H1 (cell line): ENCODE data around the gene LAPTM4A. TPM values are rescaled to one million over a fixed set of nuclear protein-coding genes. Genes with fewer than 3 reads are reported as not detected.

Experiments used
- CTCF ChIA-PET: fragments of 300-600 bp; sonication (Branson Sonifier 250); formaldehyde crosslinking; loops from one replicate; lab custom pipeline; 2021; ENCODE audit not compliant: partially characterized antibody; lab: Charles Lee
- POLR2A ChIA-PET: fragments of 300-600 bp; sonication (Branson Sonifier 250); formaldehyde crosslinking; loops from one replicate; lab custom pipeline; 2021; ENCODE audit warnings: inconsistent platforms; ENCODE audit not compliant: partially characterized antibody; lab: Charles Lee
- DNase-seq, 2 experiments: peaks; one replicate each; pipeline versions ENCODE4 v3.0.0 to v3.0.0-alpha.2; 2010 to 2022; ENCODE audit warnings: low spot score in 2 of 2, low read depth in 1 of 2, mixed read lengths in 1 of 2
- FAIRE-seq: peaks from 2 replicates; lab custom pipeline; 2011; peaks lifted over from hg19 to GRCh38; lab: Jason Lieb, UNC
- H2AFZ ChIP-seq: 2 replicates; pipeline ENCODE4 v1.8.1; 2012; ENCODE audit warnings: low read length, inconsistent platforms
- H2AK5ac ChIP-seq: 2 replicates; pipeline ENCODE4 v1.6.1; 2013; ENCODE audit warnings: low read depth, low read length
- H2BK120ac ChIP-seq: replicated peaks from 2 replicates; pipeline ENCODE3; 2013; ENCODE audit warnings: low read depth, low read length, inconsistent platforms
- H2BK12ac ChIP-seq: 2 replicates; pipeline ENCODE4 v1.6.1; 2013; ENCODE audit warnings: low read depth, low read length
- H2BK15ac ChIP-seq: 2 replicates; pipeline ENCODE4 v1.6.1; 2013; ENCODE audit warnings: low read length
- H2BK20ac ChIP-seq: 2 replicates; pipeline ENCODE4 v1.6.1; 2013; ENCODE audit warnings: low read length
- H2BK5ac ChIP-seq: 2 replicates; pipeline ENCODE4 v1.6.1; 2013; ENCODE audit warnings: low read depth, low read length
- H3K14ac ChIP-seq: 2 replicates; pipeline ENCODE4 v1.6.1; 2013; ENCODE audit warnings: inconsistent platforms; ENCODE audit not compliant: insufficient read length
- H3K18ac ChIP-seq: 2 replicates; pipeline ENCODE4 v1.6.1; 2013; ENCODE audit warnings: low read length; ENCODE audit errors: extremely low read depth
- H3K23ac ChIP-seq: 2 replicates; pipeline ENCODE4 v1.6.1; 2013; ENCODE audit warnings: inconsistent platforms; ENCODE audit not compliant: insufficient read length
- H3K23me2 ChIP-seq: 2 replicates; pipeline ENCODE4 v1.6.1; 2013; ENCODE audit warnings: low read depth, low read length
- H3K27ac ChIP-seq: 2 replicates; pipeline ENCODE4 v1.6.1; 2011; ENCODE audit warnings: low read depth, low read length, inconsistent platforms
- H3K27me3 ChIP-seq, 4 experiments: replicated peaks in 1 of 4; 1 replicate in 1 of 4; 2 replicates in 3 of 4; pipeline versions ENCODE4 v1.6.1 to v1.8.1; 2011 to 2013; ENCODE audit warnings: low read length in 3 of 4, mild to moderate bottlenecking in 3 of 4, inconsistent platforms in 2 of 4, mixed read lengths in 2 of 4, moderate library complexity in 1 of 4; ENCODE audit not compliant: control insufficient read depth in 3 of 4, insufficient read depth in 3 of 4; ENCODE audit errors: extremely low read depth in 1 of 4
- H3K36me3 ChIP-seq, 4 experiments: 2 replicates each; pipeline versions ENCODE4 v1.6.1 to v1.8.1; 2011 to 2013; ENCODE audit warnings: mild to moderate bottlenecking in 4 of 4, low read length in 3 of 4, moderate library complexity in 2 of 4, control low read depth in 1 of 4, inconsistent platforms in 1 of 4; ENCODE audit not compliant: insufficient read depth in 4 of 4, control insufficient read depth in 2 of 4
- H3K4ac ChIP-seq: replicated peaks from 2 replicates; pipeline ENCODE3; 2013; ENCODE audit warnings: low read length, low read depth, mixed read lengths, inconsistent platforms; ENCODE audit not compliant: insufficient read length
- H3K4me1 ChIP-seq, 4 experiments: replicated peaks in 1 of 4; 1 replicate in 1 of 4; 2 replicates in 3 of 4; pipeline versions ENCODE4 v1.6.1 to v1.8.1; 2011 to 2013; ENCODE audit warnings: low read length in 3 of 4, inconsistent platforms in 2 of 4, mixed read lengths in 1 of 4; ENCODE audit not compliant: insufficient read depth in 4 of 4, control insufficient read depth in 3 of 4
- H3K4me2 ChIP-seq, 2 experiments: 2 replicates each; pipeline versions ENCODE4 v1.6.1 to v1.8.1; 2011 to 2013; ENCODE audit warnings: low read depth in 2 of 2, low read length in 2 of 2, control low read depth in 1 of 2, inconsistent platforms in 1 of 2, mild to moderate bottlenecking in 1 of 2; ENCODE audit not compliant: insufficient read depth in 1 of 2
- H3K4me3 ChIP-seq, 4 experiments: fragments of 200-600, 300-600 bp in 1 of 4; sonication (generic), shearing (Covaris generic), sonication (Bioruptor Twin) in 1 of 4; 2 replicates each; pipeline versions ENCODE4 v1.5.1 to v1.8.1; 2011 to 2016; ENCODE audit warnings: low read length in 4 of 4, low read depth in 3 of 4, control low read depth in 2 of 4, inconsistent platforms in 2 of 4, mild to moderate bottlenecking in 2 of 4, mixed read lengths in 1 of 4, moderate library complexity in 1 of 4; ENCODE audit not compliant: insufficient read depth in 2 of 4; ENCODE audit errors: extremely low read depth in 1 of 4
- H3K56ac ChIP-seq: replicated peaks from 2 replicates; pipeline ENCODE3; 2013; ENCODE audit warnings: low read depth, mild to moderate bottlenecking, mixed read lengths, low read length, inconsistent platforms; ENCODE audit not compliant: insufficient read length
- H3K79me1 ChIP-seq: 2 replicates; pipeline ENCODE4 v1.6.1; 2013; ENCODE audit warnings: low read depth, low read length, control low read depth
- H3K79me2 ChIP-seq, 2 experiments: 2 replicates each; pipeline versions ENCODE4 v1.6.1 to v1.8.1; 2012 to 2013; ENCODE audit warnings: low read length in 2 of 2, mild to moderate bottlenecking in 2 of 2, inconsistent platforms in 1 of 2; ENCODE audit not compliant: insufficient read depth in 2 of 2, control insufficient read depth in 1 of 2
- H3K9ac ChIP-seq, 4 experiments: replicated peaks in 1 of 4; 1 replicate in 1 of 4; 2 replicates in 3 of 4; pipeline versions ENCODE4 v1.6.1 to v1.8.1; 2011 to 2013; ENCODE audit warnings: low read depth in 3 of 4, low read length in 3 of 4, control low read depth in 2 of 4, mild to moderate bottlenecking in 2 of 4, moderate library complexity in 2 of 4, inconsistent platforms in 1 of 4; ENCODE audit errors: extremely low read depth in 1 of 4
- H3K9me3 ChIP-seq, 2 experiments: 2 replicates each; pipeline versions ENCODE4 v1.6.1 to v1.8.1; 2012 to 2013; ENCODE audit warnings: mild to moderate bottlenecking in 2 of 2, moderate library complexity in 2 of 2, control low read depth in 1 of 2, inconsistent platforms in 1 of 2, low read depth in 1 of 2, low read length in 1 of 2, mixed read lengths in 1 of 2; ENCODE audit not compliant: insufficient read depth in 2 of 2
- H4K20me1 ChIP-seq, 2 experiments: replicated peaks in 1 of 2; 2 replicates each; pipeline versions ENCODE3 to v1.8.1; 2011 to 2013; ENCODE audit warnings: inconsistent platforms in 2 of 2, low read length in 2 of 2, mild to moderate bottlenecking in 1 of 2; ENCODE audit not compliant: insufficient read depth in 2 of 2, control insufficient read depth in 1 of 2
- H4K5ac ChIP-seq: 2 replicates; pipeline ENCODE4 v1.6.1; 2013; ENCODE audit warnings: low read length, low read depth, mixed read lengths, inconsistent platforms; ENCODE audit not compliant: insufficient read length
- H4K8ac ChIP-seq: 2 replicates; pipeline ENCODE4 v1.8.0; 2013; ENCODE audit warnings: mild to moderate bottlenecking, moderate library complexity, low read length, inconsistent platforms; ENCODE audit not compliant: insufficient read depth; ENCODE audit errors: extremely low read depth
- H4K91ac ChIP-seq: replicated peaks from 2 replicates; pipeline ENCODE3; 2013; ENCODE audit warnings: low read length, mixed read lengths, inconsistent platforms; ENCODE audit not compliant: insufficient read length
- MAFK ChIP-seq: IDR thresholded peaks from 2 replicates; pipeline ENCODE4 v1.6.1; 2012; ENCODE audit warnings: low read depth, mild to moderate bottlenecking, improper control_type of control experiment, low read length
- SP4 ChIP-seq: IDR thresholded peaks from 2 replicates; pipeline ENCODE4 v1.6.1; 2012; ENCODE audit warnings: low read length, inconsistent platforms
- TAF1 ChIP-seq: IDR thresholded peaks from 2 replicates; pipeline ENCODE4 v1.6.1; 2011; ENCODE audit warnings: mild to moderate bottlenecking, low read depth, low read length
- TCF12 ChIP-seq: IDR thresholded peaks from 2 replicates; pipeline ENCODE4 v1.6.1; 2011; ENCODE audit warnings: low read depth, mild to moderate bottlenecking, low read length
- whole genome bisulfite sequencing, 2 experiments: shearing (Covaris generic) in 1 of 2; methylation state at CpG; one replicate each; pipeline versions ENCODE4 v1.1.6 to v1.1.7; 2013 to 2015; ENCODE audit warnings: low lambda C conversion rate in 2 of 2, mixed read lengths in 2 of 2, inconsistent platforms in 1 of 2, low coverage in 1 of 2, missing lambda C conversion rate in 1 of 2; ENCODE audit not compliant: insufficient replicate concordance in 2 of 2, insufficient coverage in 1 of 2, insufficient read length in 1 of 2; ENCODE audit errors: extremely low coverage in 1 of 2, missing lambda C conversion rate in 1 of 2; 5-methylcytosine and 5-hydroxymethylcytosine counted together
- polyA plus RNA-seq, 7 experiments: library from polyadenylated mRNA; depleted of rRNA in 3 of 7; stranded (reverse) in 5 of 7; unstranded in 2 of 7; fragments of >200 nt in 5 of 7; fragments of 200-250 nt in 2 of 7; gene quantifications; 1 replicate in 5 of 7; 2 replicates in 1 of 7; 4 replicates in 1 of 7; pipeline versions ENCODE4 v1.2.1 to v1.2.3, GENCODE V29; 2011 to 2013; ENCODE audit warnings: missing spikeins in 2 of 7, mixed read lengths in 2 of 7
- total RNA-seq: library from RNA; stranded (reverse); fragmentation: NEBNext Ultra II Directional; extraction: Animal tissue kit (Norgen Biotek cat#: 25700); gene quantifications from 2 replicates; pipeline ENCODE4 v1.2.1, GENCODE V29; 2021

The LAPTM4A gene
- total and polyA plus RNA-seq, 2 of the 8 experiments (the other 6 are each of a cell fraction or from before 2014, with no cell fraction given) = 193 to 419 TPM

- Histone ChIP-seq H3K9me3 (no peaks in the 10 kb centered on the region), H3K56ac (no peak overlapping the region), H3K4me1 (no peaks in the 10 kb centered on the region), H4K5ac (no peak overlapping the region), H2BK15ac (no peak overlapping the region), H2AFZ (no peak overlapping the region), H3K27ac (no peak overlapping the region), H3K18ac (no peak overlapping the region), H3K14ac (no peak overlapping the region), H4K20me1 (peaks cover 5 to 9% of the 10 kb centered on the region in 2 experiments), H3K79me2 (peaks cover 0 to 11% of the 10 kb centered on the region in 2 experiments; a peak in 2 of 4 replicates), H3K27me3 (no peaks in the 10 kb centered on the region), H4K91ac (no peak overlapping the region), H2BK5ac (no peak overlapping the region), H3K9ac (no peak overlapping the region), H3K23me2 (no peaks in the 10 kb centered on the region), H3K4me2 (no peak overlapping the region), H4K8ac (no peak overlapping the region), H3K4ac (no peak overlapping the region), H2BK12ac (no peak overlapping the region), H2BK20ac (no peak overlapping the region), H3K23ac (no peak overlapping the region), H3K79me1 (no peaks in the 10 kb centered on the region), H2AK5ac (no peak overlapping the region), H3K4me3 (no peak overlapping the region), H2BK120ac (no peak overlapping the region), H3K36me3 (peaks cover 20 to 85% (median 58%) of the 10 kb centered on the region in 4 experiments)
- DNase-seq (no peak), FAIRE-seq (no peak)
- ChIA-PET POLR2A (no interaction called here), CTCF (interaction anchor here (0.8 to 6.1 kb wide), 3 partner anchors 8 to 59 kb away, joined by 3 to 30 read pairs (median 4); no protein-coding TSS in a partner anchor)
- TF ChIP-seq MAFK = no peak
- no peak for TF ChIP-seq SP4
- no peak for TF ChIP-seq TAF1
- no peak for TF ChIP-seq TCF12
- 84% methylated on average over 4 of the region's 4 CpGs; no CpG with 5 or more reads in 1 of the 2 experiments for WGBS, 2 experiments
Observed at GRCh38 chr2:20035955-20036666, 15.3 kb downstream of the LAPTM4A start.
